Umbilical cord (tissue), 2 donors: ENCODE measurements around the gene NDUFS7. TPM values are rescaled to one million over a fixed set of nuclear protein-coding genes. Genes with fewer than 3 reads are reported as not detected.
"Not testable (repeated sequence)": the region's sequence is repeated elsewhere in the genome, so short reads cannot be mapped to it uniquely, and the experiment has no call there.

Experiments used
- DNase-seq: peaks from one replicate; pipeline ENCODE4 v3.0.0-alpha.2; 2015; ENCODE audit warnings: low spot score
- total RNA-seq: library from RNA; depleted of rRNA; stranded (reverse); fragments of >200 nt; gene quantifications from one replicate; pipeline ENCODE4 v1.2.3, GENCODE V29; 2014; ENCODE audit warnings: low replicate concordance; ENCODE audit not compliant: insufficient read depth

Gene NDUFS7
- total RNA-seq, 1 donor from 2014 or later, result 29.1 TPM

DNA sequence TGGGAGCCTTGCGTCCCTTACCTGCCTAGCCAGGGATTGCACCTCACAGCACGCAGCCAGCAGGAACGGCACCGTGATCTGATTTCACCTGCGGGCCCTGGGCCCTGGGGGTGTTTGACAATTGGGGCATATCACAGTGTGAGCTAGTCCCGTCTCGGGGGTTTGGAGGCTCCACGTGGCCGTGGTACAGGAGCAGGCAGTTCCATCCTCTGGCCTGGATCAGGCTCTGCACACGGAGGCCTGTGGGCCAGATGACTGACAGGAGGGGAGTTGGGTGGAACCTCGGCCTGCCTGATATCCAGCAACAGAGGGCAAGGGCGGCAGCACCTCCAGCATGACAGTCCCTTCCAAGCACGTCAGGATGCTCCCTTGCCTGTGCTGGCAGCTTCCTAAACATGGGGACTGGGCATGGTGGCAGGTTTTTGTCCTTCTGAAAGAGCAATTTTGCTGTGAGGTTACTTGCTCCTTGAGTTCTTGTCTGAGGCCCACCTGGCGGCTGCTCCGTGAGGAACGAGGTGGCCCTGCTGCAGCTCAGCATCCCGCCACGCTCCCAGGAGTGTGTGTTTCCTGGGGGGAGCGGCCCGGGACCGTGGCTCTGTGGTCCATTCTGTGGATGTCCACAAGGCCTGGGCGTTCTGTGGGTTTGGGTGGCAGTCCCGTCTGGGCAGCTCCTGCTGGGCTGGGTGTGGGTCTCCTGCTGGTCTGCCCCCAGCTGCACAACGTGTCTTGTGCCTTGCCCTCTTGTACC is 48.2 kb downstream of the NDUFS7 start:
- DNase-seq, result no peak

DNA sequence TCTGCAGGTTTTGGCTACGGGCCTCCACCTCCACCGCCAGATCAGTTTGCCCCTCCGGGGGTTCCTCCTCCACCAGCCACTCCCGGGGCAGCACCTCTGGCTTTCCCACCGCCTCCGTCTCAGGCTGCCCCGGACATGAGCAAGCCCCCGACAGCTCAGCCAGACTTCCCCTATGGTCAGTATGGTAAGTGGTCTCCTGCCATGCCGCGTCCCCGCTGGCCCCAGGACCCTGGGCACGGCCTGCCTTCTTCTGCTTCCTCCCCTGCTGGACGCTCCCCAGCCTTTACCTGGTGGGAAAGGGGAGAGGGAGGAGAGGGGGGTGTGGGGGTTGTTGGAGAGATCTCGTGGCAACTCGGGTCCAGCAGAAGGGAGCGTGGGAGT is 48.8 kb downstream of the NDUFS7 start:
- no peak for DNase-seq

DNA sequence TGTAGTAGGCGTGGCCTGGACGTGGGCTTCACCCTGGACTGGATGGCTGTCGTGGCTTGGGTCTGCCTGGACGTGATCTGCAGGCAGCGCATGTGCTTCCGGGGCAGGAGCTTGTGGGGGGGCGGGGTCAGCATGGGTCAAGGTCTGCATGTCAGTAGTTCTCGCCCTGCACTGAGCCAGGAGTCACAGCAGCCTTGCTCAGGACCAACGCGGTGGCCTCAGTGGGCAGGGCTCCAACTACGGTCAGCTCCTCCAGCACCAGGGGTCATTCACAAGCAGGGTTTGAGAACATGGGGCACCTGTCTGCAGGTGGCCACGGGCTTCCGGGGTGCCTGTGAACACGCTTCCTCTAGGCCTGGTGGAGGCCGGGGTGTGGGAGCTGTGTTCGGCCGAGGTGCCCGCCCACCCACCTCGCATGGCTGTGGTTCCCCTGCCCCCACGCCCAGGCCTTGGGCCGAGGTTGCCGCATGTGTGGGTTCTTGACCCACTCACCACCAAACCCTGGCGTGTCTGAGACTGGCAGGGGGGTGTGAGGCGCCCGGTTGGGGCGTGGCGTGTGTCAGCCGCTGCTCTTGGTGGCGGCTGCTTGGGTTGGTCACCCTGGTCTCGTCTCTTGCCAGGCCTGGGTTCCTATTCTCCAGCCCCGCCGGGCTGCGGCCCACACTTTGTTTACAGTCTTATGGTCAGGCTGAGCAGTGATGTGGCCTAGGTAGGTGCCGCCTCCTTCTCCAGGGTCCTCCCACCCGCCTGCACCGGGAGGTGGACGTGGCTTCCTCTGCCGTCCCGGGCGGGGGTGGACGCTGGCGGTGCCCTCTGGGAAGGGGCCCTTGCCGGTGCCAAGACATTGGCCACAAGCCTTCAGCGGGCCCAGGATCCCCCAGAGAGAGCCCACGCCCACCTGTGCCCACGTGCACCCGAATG is 49.7 kb downstream of the NDUFS7 start:
- DNase-seq, result no peak

DNA sequence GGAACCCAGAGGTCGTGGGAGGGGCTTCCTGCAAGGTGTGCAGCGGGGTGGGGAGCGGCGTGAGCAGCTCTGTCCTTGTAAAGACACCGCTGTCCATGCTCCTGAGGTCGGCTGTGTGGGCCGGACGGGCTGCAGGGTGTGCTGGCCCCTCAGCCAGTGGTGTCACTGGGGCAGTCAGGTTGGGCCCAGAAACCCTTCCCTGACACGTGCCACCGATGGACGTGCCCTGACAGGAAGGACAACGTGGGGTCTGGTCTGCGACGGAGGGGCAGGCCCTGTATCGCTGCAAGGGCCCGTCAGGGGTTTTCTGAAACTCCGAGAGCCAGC is 50.3 kb downstream of the NDUFS7 start:
- no peak for DNase-seq

DNA sequence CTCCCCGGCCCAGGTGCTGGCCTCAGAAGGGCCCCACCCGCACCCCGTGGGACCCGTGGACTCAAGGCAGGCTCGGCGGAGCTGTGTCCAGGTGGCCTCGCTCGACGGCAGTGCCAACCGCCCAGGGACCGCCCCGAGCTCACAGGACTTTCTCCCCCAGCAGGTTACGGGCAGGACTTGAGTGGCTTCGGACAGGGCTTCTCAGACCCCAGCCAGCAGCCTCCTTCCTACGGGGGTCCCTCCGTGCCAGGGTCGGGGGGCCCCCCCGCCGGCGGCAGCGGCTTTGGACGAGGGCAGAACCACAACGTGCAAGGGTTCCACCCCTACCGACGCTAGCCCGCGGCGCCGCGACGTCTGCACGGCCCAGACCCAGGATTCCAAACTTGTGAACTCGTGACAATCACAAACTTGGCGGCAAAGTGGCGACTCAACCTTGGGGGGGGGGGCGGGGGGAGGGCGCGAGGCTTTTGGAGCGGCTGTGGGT is 50.9 kb downstream of the NDUFS7 start:
- DNase-seq, result no peak

DNA sequence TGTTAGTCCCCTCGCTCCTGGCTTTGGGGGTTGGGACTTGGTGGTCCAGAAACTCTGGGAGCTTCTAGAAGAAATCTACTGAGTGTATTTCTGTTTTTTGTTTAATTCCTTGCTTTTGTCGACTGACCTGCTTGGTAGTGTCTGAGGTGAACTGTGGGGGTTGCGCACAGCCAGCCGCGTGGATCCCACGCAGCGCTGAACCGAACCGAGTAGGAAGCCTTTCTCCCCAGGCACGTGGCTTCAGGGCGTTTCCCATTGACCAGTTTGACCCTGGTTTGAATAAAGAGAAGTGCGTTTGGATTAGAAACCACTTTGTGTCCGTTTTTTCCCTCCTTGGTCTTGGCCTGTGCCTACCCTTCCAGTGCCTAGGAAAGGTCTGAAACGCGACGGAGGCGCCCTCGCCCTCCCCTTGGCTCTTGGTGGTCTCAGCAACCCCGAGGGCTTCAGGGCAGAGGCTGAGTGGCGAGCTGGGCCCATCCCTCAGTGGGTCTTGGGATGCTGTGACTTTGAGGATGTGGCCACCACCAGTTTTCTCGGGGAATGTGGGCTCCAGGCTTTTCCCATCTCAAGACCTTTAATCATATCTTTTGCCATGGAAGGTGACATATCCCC is 51.8 kb downstream of the NDUFS7 start:
- DNase-seq, result no peak

GRCh38 chr19:1437609-1438008 is 53.9 kb downstream of the NDUFS7 start:
- no peak for DNase-seq

DNA sequence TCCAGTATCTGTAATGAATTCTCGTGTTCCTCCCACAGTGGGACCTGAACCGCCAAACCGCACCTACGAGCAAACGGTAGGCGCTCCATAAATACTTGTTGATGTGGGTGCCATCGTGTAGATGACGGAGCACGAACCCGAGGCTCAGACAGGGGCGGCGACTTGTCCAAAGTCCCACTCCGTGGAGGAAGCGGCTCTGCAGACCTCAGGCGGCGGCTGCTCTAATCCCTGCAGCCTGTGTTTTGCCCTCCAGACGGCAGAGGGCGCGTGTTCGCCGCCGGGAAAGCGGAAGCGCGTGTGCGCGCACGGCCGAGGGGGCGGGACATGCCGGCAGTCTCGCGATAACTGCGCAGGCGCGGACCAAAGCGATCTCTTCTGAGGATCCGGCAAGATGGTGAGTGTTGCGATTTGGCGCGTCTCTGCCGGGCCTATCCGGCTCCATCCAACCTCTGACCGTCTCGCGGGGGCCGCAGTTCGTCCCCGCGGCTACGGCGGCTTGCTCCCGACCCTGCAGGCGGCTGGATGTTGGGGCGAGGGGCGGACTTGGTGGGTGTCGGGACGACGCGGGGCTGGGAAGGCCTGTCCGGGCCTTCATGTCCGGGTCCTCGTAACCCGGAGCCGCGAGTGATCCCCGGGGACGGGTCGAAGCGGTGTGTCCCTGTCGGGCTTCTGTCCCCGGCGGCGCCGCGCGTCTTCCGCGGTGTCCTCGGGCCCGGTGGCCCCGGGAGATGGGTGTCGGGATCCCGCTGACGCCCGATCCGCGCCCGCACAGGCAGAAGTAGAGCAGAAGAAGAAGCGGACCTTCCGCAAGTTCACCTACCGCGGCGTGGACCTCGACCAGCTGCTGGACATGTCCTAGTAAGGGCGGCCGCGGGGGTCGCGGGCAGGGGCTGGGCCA is 54.6 kb downstream of the NDUFS7 start, which contains the start of gene RPS15:
RPS15 (plus strand) TSS at position 362 of the 898 bp plus-strand sequence; CDS start at position 392, 30 bp downstream.
- DNase-seq, result peak; percentile 95

- no peak for DNase-seq
Observed at GRCh38 chr19:1438933-1439354, 55.2 kb downstream of the NDUFS7 start.

- DNase-seq, result not testable (repeated sequence)
Observed at GRCh38 chr19:1439525-1440417, 56.1 kb downstream of the NDUFS7 start.

- DNase-seq, result no peak
Observed at GRCh38 chr19:1440418-1440801, 56.7 kb downstream of the NDUFS7 start.

DNA sequence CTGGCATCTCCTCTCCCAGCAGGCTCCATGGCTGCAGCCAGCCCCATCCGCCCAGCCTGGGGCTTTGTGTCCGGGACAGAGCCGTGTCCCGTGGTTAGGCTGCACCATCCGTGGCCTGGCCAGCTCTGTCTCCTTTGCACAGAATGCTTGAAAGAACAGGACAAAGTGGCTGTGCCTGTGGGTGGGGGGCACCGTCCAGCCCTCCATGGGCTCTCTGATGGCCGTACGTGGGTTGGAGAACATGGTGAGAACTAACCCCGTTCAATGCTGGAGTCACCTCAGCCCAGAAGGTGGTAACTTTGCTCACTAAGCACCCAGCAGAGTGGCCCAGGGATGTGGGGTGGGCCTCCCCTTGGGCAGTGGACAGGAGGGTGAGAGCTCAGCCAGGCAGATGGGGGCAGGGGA is 57.3 kb downstream of the NDUFS7 start:
- DNase-seq, result no peak

DNA sequence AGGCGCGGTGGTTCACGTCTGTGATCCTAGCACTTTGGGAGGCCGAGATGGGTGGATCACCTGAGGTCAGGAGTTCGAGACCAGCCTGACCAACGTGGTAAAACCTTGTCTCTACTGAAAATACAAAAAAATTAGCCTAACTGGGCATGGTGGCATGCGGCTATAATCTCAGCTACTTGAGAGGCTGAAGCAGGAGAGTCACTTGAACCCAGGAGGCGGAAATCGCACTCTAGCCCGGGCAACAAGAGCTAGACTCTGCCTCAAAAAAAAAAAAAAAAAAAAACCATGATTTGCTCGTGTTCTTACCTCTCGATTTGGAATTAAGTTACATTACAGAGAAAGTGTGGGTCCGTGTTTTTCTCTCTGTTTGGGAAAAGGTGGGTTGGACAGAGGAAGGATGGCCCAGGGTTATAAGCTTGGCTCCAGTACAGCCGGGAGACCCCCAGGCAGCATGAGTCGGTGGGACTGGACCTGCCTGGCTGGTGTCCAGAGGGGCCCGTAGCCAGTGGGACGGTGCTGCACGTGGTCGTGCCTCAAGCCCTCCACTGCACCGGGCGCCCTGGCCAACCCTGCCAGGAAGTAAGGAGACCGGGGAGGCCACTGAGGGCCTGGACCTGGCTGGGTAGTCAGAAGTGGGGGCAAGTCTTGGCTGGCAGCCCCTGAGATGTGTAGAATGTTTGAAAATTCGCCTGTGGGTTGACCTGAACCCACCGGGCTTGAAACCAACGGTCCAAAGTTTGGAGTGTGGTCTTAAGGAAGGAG is 58.2 kb downstream of the NDUFS7 start:
- DNase-seq, result no peak

Other genes starting within 250 kb of the NDUFS7 start
- gene SBNO2, start 209.6 kb upstream of the NDUFS7 start, total RNA-seq, result 21.7 TPM
- 60.4 TPM for gene STK11, start 178.1 kb upstream of the NDUFS7 start, total RNA-seq
- not detected for gene CBARP, start 145.9 kb upstream of the NDUFS7 start, total RNA-seq
- 24.8 TPM for gene ATP5F1D, start 142.2 kb upstream of the NDUFS7 start, total RNA-seq
- gene MIDN, start 135.3 kb upstream of the NDUFS7 start, total RNA-seq, result 16.6 TPM
- gene CIRBP, start 114.6 kb upstream of the NDUFS7 start, total RNA-seq, result 319 TPM
- 1.7 TPM for gene FAM174C, start 108.4 kb upstream of the NDUFS7 start, total RNA-seq
- gene EFNA2, start 98.0 kb upstream of the NDUFS7 start, total RNA-seq, result not detected
- gene GAMT, start 17.6 kb downstream of the NDUFS7 start, total RNA-seq, result 13.7 TPM
- 30.8 TPM for gene DAZAP1, start 23.7 kb downstream of the NDUFS7 start, total RNA-seq
- gene RPS15, start 54.5 kb downstream of the NDUFS7 start, total RNA-seq, result 212 TPM
- gene APC2, start 66.2 kb downstream of the NDUFS7 start, total RNA-seq, result 0.72 TPM
- 22.9 TPM for gene C19orf25, start 95.3 kb downstream of the NDUFS7 start, total RNA-seq
- gene PCSK4, start 106.4 kb downstream of the NDUFS7 start, total RNA-seq, result 1.9 TPM
- gene REEP6, start 107.3 kb downstream of the NDUFS7 start, total RNA-seq, result 1.4 TPM
- 5.1 TPM for gene ADAMTSL5, start 129.1 kb downstream of the NDUFS7 start, total RNA-seq
- not detected for gene PLK5, start 140.2 kb downstream of the NDUFS7 start, total RNA-seq
- gene MEX3D, start 184.4 kb downstream of the NDUFS7 start, total RNA-seq, result 50.3 TPM
- gene MBD3, start 209.0 kb downstream of the NDUFS7 start, total RNA-seq, result 76.1 TPM
- 86.2 TPM for gene UQCR11, start 221.6 kb downstream of the NDUFS7 start, total RNA-seq